ENCODE results near the gene NUDT1.

DNA sequence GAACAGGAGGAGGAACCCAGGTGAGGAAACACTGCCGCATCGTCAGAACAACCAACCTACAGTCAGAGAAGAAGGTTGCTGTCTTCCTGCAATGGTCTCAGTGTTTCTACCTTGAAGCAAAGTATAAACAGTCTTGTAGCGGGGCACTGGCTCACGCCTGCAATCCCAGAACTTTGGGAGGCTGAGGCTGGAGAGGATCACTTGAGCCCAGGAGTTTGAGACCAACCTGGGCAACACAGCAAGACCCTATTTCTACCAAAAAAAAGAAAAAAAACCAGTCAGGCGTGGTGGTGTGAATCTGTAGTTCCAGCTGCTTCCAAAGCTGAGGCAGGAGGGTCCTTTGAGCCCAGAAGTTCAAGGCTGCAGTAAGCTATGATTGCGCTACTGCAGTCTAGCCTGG is 48.9 kb downstream of the NUDT1 start:
- TF ChIP-seq, protein P1, sequence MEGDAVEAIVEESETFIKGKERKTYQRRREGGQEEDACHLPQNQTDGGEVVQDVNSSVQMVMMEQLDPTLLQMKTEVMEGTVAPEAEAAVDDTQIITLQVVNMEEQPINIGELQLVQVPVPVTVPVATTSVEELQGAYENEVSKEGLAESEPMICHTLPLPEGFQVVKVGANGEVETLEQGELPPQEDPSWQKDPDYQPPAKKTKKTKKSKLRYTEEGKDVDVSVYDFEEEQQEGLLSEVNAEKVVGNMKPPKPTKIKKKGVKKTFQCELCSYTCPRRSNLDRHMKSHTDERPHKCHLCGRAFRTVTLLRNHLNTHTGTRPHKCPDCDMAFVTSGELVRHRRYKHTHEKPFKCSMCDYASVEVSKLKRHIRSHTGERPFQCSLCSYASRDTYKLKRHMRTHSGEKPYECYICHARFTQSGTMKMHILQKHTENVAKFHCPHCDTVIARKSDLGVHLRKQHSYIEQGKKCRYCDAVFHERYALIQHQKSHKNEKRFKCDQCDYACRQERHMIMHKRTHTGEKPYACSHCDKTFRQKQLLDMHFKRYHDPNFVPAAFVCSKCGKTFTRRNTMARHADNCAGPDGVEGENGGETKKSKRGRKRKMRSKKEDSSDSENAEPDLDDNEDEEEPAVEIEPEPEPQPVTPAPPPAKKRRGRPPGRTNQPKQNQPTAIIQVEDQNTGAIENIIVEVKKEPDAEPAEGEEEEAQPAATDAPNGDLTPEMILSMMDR (IDR thresholded peaks at IDR 0.05), result no peak
- no peak for TF ChIP-seq EP300 (IDR thresholded peaks at IDR 0.05)
- no peak for TF ChIP-seq POLR2AphosphoS5 (IDR thresholded peaks at IDR 0.05)
- no peak for TF ChIP-seq POLR2A (IDR thresholded peaks at IDR 0.05)

Data from upper lobe of left lung (tissue), 4 donors.